CD4-positive, CD25-positive, alpha-beta regulatory T cell (primary cell): ENCODE measurements around the gene CASP7. TPM values are rescaled to one million over a fixed set of nuclear protein-coding genes. Genes with fewer than 3 reads are reported as not detected.

Experiments used
- ATAC-seq, 2 donors: fragments of 150-1000 bp; cut with Tn5 transposase; one replicate each; pipeline ENCODE4 v1.10.0; 2021; ENCODE audit warnings: low read depth in 2 of 2, moderate number of reproducible peaks in 2 of 2, moderate library complexity in 1 of 2
- DNase-seq, 3 donors: peaks; one replicate each; pipeline versions ENCODE4 v3.0.0 to v3.0.0-alpha.2; 2012 to 2022; ENCODE audit warnings: mixed read lengths in 1 of 3
- H3K27ac ChIP-seq: one replicate; pipeline ENCODE4 v1.7.0; 2013; ENCODE audit warnings: mild to moderate bottlenecking, low read length; ENCODE audit not compliant: insufficient read depth, poor library complexity, severe bottlenecking
- H3K27me3 ChIP-seq: one replicate; pipeline ENCODE4 v1.7.0; 2013; ENCODE audit warnings: low read length; ENCODE audit not compliant: control insufficient read depth, insufficient read depth
- H3K36me3 ChIP-seq: one replicate; pipeline ENCODE4 v1.7.0; 2013; ENCODE audit warnings: mild to moderate bottlenecking, low read length, moderate library complexity; ENCODE audit not compliant: control insufficient read depth, insufficient read depth
- H3K4me1 ChIP-seq: 2 replicates; pipeline ENCODE4 v1.7.0; 2013; ENCODE audit warnings: mild to moderate bottlenecking, low read length; ENCODE audit not compliant: insufficient read depth, control insufficient read depth, poor library complexity, severe bottlenecking
- H3K4me3 ChIP-seq: one replicate; pipeline ENCODE4 v1.7.0; 2013; ENCODE audit warnings: low read depth, mild to moderate bottlenecking, low read length, moderate library complexity
- H3K9me3 ChIP-seq, 2 experiments: 1 replicate in 1 of 2; 2 replicates in 1 of 2; pipeline ENCODE4 v1.7.0; 2013; ENCODE audit warnings: low read length in 2 of 2, mild to moderate bottlenecking in 1 of 2, moderate library complexity in 1 of 2; ENCODE audit not compliant: control insufficient read depth in 2 of 2
- H3K27ac Mint-ChIP-seq, 3 donors: one replicate each; pipeline ENCODE4 v1.8.0; 2020 to 2022; ENCODE audit warnings: mild to moderate bottlenecking in 3 of 3, mixed read lengths in 3 of 3, moderate library complexity in 2 of 3
- H3K27me3 Mint-ChIP-seq: one replicate; pipeline ENCODE4 v1.8.0; 2022; ENCODE audit warnings: mild to moderate bottlenecking, mixed read lengths
- H3K36me3 Mint-ChIP-seq: one replicate; pipeline ENCODE4 v1.8.0; 2020; ENCODE audit warnings: mixed read lengths
- H3K4me1 Mint-ChIP-seq, 4 donors: one replicate each; pipeline ENCODE4 v1.8.0; 2020 to 2022; ENCODE audit warnings: mixed read lengths in 4 of 4, mild to moderate bottlenecking in 1 of 4
- H3K4me3 Mint-ChIP-seq, 4 donors: one replicate each; pipeline ENCODE4 v1.8.0; 2020 to 2022; ENCODE audit warnings: mild to moderate bottlenecking in 4 of 4, mixed read lengths in 4 of 4, moderate library complexity in 3 of 4
- H3K9me3 Mint-ChIP-seq, 7 donors: one replicate each; pipeline ENCODE4 v1.8.0; 2020 to 2022; ENCODE audit warnings: mixed read lengths in 7 of 7, mild to moderate bottlenecking in 3 of 7, moderate library complexity in 2 of 7
- polyA plus RNA-seq, 4 donors: library from polyadenylated mRNA; unstranded; fragments of 300-500 nt; fragmentation: Illumina TruSeq; gene quantifications; one replicate each; pipeline ENCODE4 v1.2.3, GENCODE V29; 2021
- total RNA-seq: library from RNA; stranded (reverse); gene quantifications from one replicate; pipeline ENCODE4 v1.2.3, GENCODE V29; 2022

CASP7 gene
- total and polyA plus RNA-seq, 5 donors from 2014 or later = 11.1 to 24.2 (median 21.7) TPM

DNA sequence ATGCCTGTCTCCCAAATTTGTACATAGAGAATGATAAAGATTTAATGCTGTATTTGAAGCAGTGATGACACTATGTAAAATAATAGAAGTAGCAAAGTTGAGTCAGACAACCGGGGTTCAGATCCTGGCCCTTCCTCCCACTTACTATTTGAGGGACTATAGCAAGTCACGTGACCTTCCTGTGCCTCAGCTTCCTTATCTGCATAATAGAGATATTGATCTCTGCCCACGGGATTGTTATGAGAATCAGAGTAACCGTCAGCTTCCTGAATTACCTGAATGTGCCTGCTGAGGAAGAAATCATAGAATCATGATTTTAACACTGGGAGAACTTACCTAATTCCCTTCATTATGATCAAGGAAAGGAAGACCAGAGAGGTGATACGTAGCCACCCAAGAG lies 26.9 kb downstream of the CASP7 start:
- peak overlapping the region in 1 of 3 donors; percentile 90 for H3K27ac Mint-ChIP-seq
- no peaks in the 10 kb centered on the region for H3K9me3 ChIP-seq

DNA sequence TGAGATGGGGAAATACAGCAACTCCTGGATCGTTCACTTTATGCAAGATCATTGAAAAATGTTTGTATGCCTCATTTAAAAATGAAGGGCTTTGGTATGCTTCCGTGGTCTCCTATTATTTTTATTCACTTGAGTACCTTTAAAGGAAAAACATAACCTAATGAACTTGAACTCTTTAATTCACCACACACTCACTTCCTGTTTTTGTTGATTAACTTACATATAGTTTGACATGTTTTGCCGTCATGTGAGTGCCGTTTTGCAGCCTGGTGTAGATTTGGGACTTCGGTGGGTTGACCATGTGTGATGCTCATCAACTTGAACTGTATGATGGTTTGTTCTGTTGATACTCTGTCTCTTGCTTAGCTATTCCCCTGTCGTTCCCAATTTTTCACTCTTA lies 28.9 kb downstream of the CASP7 start:
- Mint-ChIP-seq H3K9me3 (peaks cover 0 to 2% (median 0%) of the 10 kb centered on the region in 7 donors), H3K27me3 (no peaks in the 10 kb centered on the region), H3K4me3 (peak overlapping the region; percentile 68 to 84 (median 79)), H3K4me1 (peaks cover 26 to 54% (median 45%) of the 10 kb centered on the region in 4 donors), H3K27ac (peak overlapping the region; percentile 76 to 90 (median 88)), H3K36me3 (peaks cover 7% of the 10 kb centered on the region)
- Histone ChIP-seq H3K4me3 (peak overlapping the region; percentile 29), H3K4me1 (peaks cover 21% of the 10 kb centered on the region), H3K36me3 (peaks cover 14% of the 10 kb centered on the region), H3K27me3 (no peaks in the 10 kb centered on the region), H3K27ac (no peak overlapping the region), H3K9me3 (no peaks in the 10 kb centered on the region)
- DNase-seq = peak in 1 of 3 donors; percentile 9
- no peak for ATAC-seq

More for the DNA sequence above, 26.9 kb downstream of the CASP7 start:
- ATAC-seq = no peak
- DNase-seq = peak in 1 of 3 donors; percentile 14
- peaks cover 0 to 2% (median 0%) of the 10 kb centered on the region in 7 donors for H3K9me3 Mint-ChIP-seq
- H3K4me3 Mint-ChIP-seq = peak overlapping the region in 2 of 4 donors; percentile 41 to 90
- Histone ChIP-seq H3K4me3 (no peak overlapping the region), H3K36me3 (peaks cover 14% of the 10 kb centered on the region), H3K4me1 (peaks cover 21% of the 10 kb centered on the region), H3K27me3 (no peaks in the 10 kb centered on the region), H3K27ac (no peak overlapping the region)
- peaks cover 34 to 59% (median 43%) of the 10 kb centered on the region in 4 donors for H3K4me1 Mint-ChIP-seq
- H3K36me3 Mint-ChIP-seq = peaks cover 6% of the 10 kb centered on the region
- no peaks in the 10 kb centered on the region for H3K27me3 Mint-ChIP-seq

DNA sequence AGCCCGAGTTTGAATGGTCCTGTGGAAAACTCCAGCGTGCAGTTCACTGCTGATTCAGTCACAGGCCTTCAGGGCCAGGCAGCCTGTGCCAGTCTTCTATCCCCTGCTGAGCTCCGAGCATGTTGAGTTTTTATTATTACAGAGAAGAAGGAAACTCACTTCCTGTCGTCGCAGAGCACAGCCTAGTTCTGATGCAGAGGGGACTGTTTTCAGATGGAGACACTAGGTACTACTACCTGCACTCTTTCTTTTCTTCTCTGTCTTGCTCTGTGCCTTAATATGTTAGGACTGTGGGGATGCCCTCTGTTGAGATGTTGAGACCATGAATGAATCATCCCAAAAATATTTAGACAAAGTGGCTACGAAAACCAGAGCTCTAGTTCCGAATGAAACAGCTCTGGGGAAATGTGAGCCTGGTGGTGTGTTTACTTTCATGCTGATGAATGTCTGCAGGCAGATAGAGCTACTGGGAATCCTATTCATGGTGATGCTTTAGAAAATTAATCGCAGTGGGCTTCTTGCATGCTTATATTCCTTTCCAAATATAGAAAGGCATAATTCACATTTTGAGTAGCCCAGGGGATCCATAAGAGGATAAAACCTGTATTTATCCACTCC lies 29.6 kb downstream of the CASP7 start:
- DNase-seq (peak in 1 of 3 donors; percentile 42), ATAC-seq (peak; percentile 57 to 61)
- Mint-ChIP-seq H3K27me3 (no peaks in the 10 kb centered on the region), H3K36me3 (peaks cover 7% of the 10 kb centered on the region), H3K4me3 (peak overlapping the region; percentile 68 to 84 (median 79)), H3K4me1 (peaks cover 26 to 54% (median 45%) of the 10 kb centered on the region in 4 donors), H3K27ac (peak overlapping the region in 2 of 3 donors; percentile 88 to 90), H3K9me3 (peaks cover 0 to 2% (median 0%) of the 10 kb centered on the region in 7 donors)
- Histone ChIP-seq H3K4me1 (peaks cover 21% of the 10 kb centered on the region), H3K9me3 (no peaks in the 10 kb centered on the region), H3K4me3 (peak overlapping the region; percentile 29), H3K36me3 (peaks cover 8% of the 10 kb centered on the region), H3K27ac (no peak overlapping the region), H3K27me3 (no peaks in the 10 kb centered on the region)

- Histone ChIP-seq H3K9me3 (no peaks in the 10 kb centered on the region), H3K27ac (no peak overlapping the region), H3K4me3 (no peak overlapping the region), H3K4me1 (peaks cover 21% of the 10 kb centered on the region), H3K36me3 (peaks cover 7% of the 10 kb centered on the region), H3K27me3 (no peaks in the 10 kb centered on the region)
- H3K36me3 Mint-ChIP-seq = peaks cover 13% of the 10 kb centered on the region
- H3K4me1 Mint-ChIP-seq = peaks cover 22 to 46% (median 40%) of the 10 kb centered on the region in 4 donors
- no peaks in the 10 kb centered on the region for H3K27me3 Mint-ChIP-seq
- ATAC-seq = no peak
- DNase-seq = no peak
- H3K27ac Mint-ChIP-seq = no peak overlapping the region
- no peak overlapping the region for H3K4me3 Mint-ChIP-seq
- peaks cover 0 to 4% (median 0%) of the 10 kb centered on the region in 7 donors for H3K9me3 Mint-ChIP-seq
Observed at GRCh38 chr10:113711142-113711541, 31.4 kb downstream of the CASP7 start.

GRCh38 chr10:113712024-113712423 lies 32.3 kb downstream of the CASP7 start:
- H3K27ac ChIP-seq = no peak overlapping the region
- DNase-seq (no peak), ATAC-seq (no peak)
- H3K4me1 ChIP-seq = peaks cover 14% of the 10 kb centered on the region
- no peak overlapping the region for H3K4me3 Mint-ChIP-seq
- H3K4me1 Mint-ChIP-seq = peaks cover 18 to 37% (median 33%) of the 10 kb centered on the region in 4 donors
- no peaks in the 10 kb centered on the region for H3K27me3 ChIP-seq
- H3K9me3 Mint-ChIP-seq = peaks cover 0 to 4% (median 0%) of the 10 kb centered on the region in 7 donors
- no peaks in the 10 kb centered on the region for H3K9me3 ChIP-seq
- H3K36me3 Mint-ChIP-seq = peaks cover 21% of the 10 kb centered on the region
- no peaks in the 10 kb centered on the region for H3K27me3 Mint-ChIP-seq
- H3K36me3 ChIP-seq = peaks cover 7% of the 10 kb centered on the region
- H3K4me3 ChIP-seq = no peak overlapping the region
- H3K27ac Mint-ChIP-seq = no peak overlapping the region

GRCh38 chr10:113712755-113713639 lies 33.3 kb downstream of the CASP7 start:
- H3K4me3 ChIP-seq = no peak overlapping the region
- Mint-ChIP-seq H3K27ac (no peak overlapping the region), H3K4me1 (peaks cover 13 to 27% (median 27%) of the 10 kb centered on the region in 4 donors), H3K4me3 (peak overlapping the region in 1 of 4 donors; percentile 16), H3K9me3 (peaks cover 0 to 4% (median 0%) of the 10 kb centered on the region in 7 donors), H3K27me3 (no peaks in the 10 kb centered on the region), H3K36me3 (peaks cover 22% of the 10 kb centered on the region)
- ATAC-seq (no peak), DNase-seq (no peak)
- H3K4me1 ChIP-seq = peaks cover 9% of the 10 kb centered on the region
- H3K9me3 ChIP-seq = no peaks in the 10 kb centered on the region
- H3K36me3 ChIP-seq = peaks cover 7% of the 10 kb centered on the region
- H3K27ac ChIP-seq = no peak overlapping the region
- no peaks in the 10 kb centered on the region for H3K27me3 ChIP-seq

- H3K27ac ChIP-seq = no peak overlapping the region
- H3K4me1 ChIP-seq = peaks cover 6% of the 10 kb centered on the region
- Mint-ChIP-seq H3K36me3 (peaks cover 25% of the 10 kb centered on the region), H3K27me3 (no peaks in the 10 kb centered on the region), H3K4me3 (peak overlapping the region in 1 of 4 donors; percentile 16), H3K9me3 (peaks cover 0 to 4% (median 0%) of the 10 kb centered on the region in 7 donors), H3K27ac (no peak overlapping the region), H3K4me1 (peaks cover 9 to 23% (median 21%) of the 10 kb centered on the region in 4 donors)
- H3K36me3 ChIP-seq = peaks cover 7% of the 10 kb centered on the region
- H3K27me3 ChIP-seq = no peaks in the 10 kb centered on the region
- H3K4me3 ChIP-seq = no peak overlapping the region
- ATAC-seq (no peak), DNase-seq (no peak)
- H3K9me3 ChIP-seq = no peaks in the 10 kb centered on the region
Observed at GRCh38 chr10:113713640-113713982, 33.9 kb downstream of the CASP7 start.
